Loucy (cell line): ENCODE data around the gene PLCD3.

ENCODE experiments used
- H2AFZ ChIP-seq: fragments of 200-600 bp; sonication (generic); 2 replicates; pipeline ENCODE4 v1.6.0; 2016; ENCODE audit warnings: antibody characterized with exemption, mild to moderate bottlenecking, low read length, moderate library complexity
- H3F3A ChIP-seq: fragments of 200-600 bp; 2 replicates; pipeline ENCODE4 v1.6.0; 2016; ENCODE audit warnings: antibody characterized with exemption, low read depth, mild to moderate bottlenecking
- H3K27me3 ChIP-seq: fragments of 200-600 bp; sonication (generic); 2 replicates; pipeline ENCODE4 v1.6.1; 2014; ENCODE audit warnings: low read length, mild to moderate bottlenecking; ENCODE audit not compliant: insufficient read depth, poor library complexity, severe bottlenecking
- H3K36me3 ChIP-seq: fragments of 200-600 bp; sonication (generic); 2 replicates; pipeline ENCODE4 v1.6.1; 2016; ENCODE audit warnings: low read length; ENCODE audit not compliant: insufficient read depth
- H3K4me1 ChIP-seq: fragments of 200-600 bp; sonication (generic); 2 replicates; pipeline ENCODE4 v1.5.1; 2014; ENCODE audit warnings: low read length, mild to moderate bottlenecking; ENCODE audit not compliant: insufficient read depth, poor library complexity, severe bottlenecking
- H3K4me2 ChIP-seq: fragments of 200-600 bp; sonication (generic); 2 replicates; pipeline ENCODE4 v1.6.0; 2014; ENCODE audit warnings: antibody characterized with exemption, low read length, low read depth, mild to moderate bottlenecking; ENCODE audit not compliant: poor library complexity, severe bottlenecking
- H3K4me3 ChIP-seq: fragments of 200-600 bp; sonication (generic); 2 replicates; pipeline ENCODE4 v1.5.1; 2014; ENCODE audit warnings: low read length, mild to moderate bottlenecking, mixed read lengths; ENCODE audit not compliant: poor library complexity, severe bottlenecking
- H3K79me2 ChIP-seq: fragments of 200-600 bp; sonication (generic); 2 replicates; pipeline ENCODE4 v1.6.1; 2014; ENCODE audit warnings: low read length; ENCODE audit not compliant: insufficient read depth
- H3K9ac ChIP-seq: fragments of 200-600 bp; sonication (generic); 2 replicates; pipeline ENCODE4 v1.6.0; 2014; ENCODE audit warnings: mild to moderate bottlenecking, low read depth, low read length, moderate library complexity; ENCODE audit not compliant: poor library complexity, severe bottlenecking
- H3K9me2 ChIP-seq: fragments of 200-600 bp; sonication (generic); replicated peaks from 2 replicates; pipeline ENCODE4 v1.6.1; 2016; ENCODE audit warnings: low read depth, low read length, mixed read lengths
- H3K9me3 ChIP-seq: fragments of 200-600 bp; sonication (generic); 2 replicates; pipeline ENCODE4 v1.6.1; 2014; ENCODE audit warnings: mild to moderate bottlenecking, antibody characterized with exemption, low read length, low read depth; ENCODE audit not compliant: insufficient read depth
- H4K20me1 ChIP-seq: fragments of 200-600 bp; sonication (generic); 2 replicates; pipeline ENCODE4 v1.6.0; 2014; ENCODE audit warnings: antibody characterized with exemption, low read length, mild to moderate bottlenecking; ENCODE audit not compliant: insufficient read depth, poor library complexity, severe bottlenecking
- EZH2phosphoT487 ChIP-seq: fragments of 200-600 bp; IDR thresholded peaks from 2 replicates; pipeline ENCODE4 v1.6.1; 2018; ENCODE audit warnings: antibody characterized with exemption, mild to moderate bottlenecking, moderate library complexity, borderline replicate concordance
- TF ChIP-seq, protein P1 (sequence below): fragments of 200-600 bp; sonication (generic); conservative IDR thresholded peaks from 2 replicates; pipeline ENCODE4 v1.5.1; 2014; ENCODE audit warnings: mild to moderate bottlenecking, antibody characterized with exemption, low read length

PLCD3 gene

GRCh38 chr17:45128989-45129388, 3.3 kb downstream of the PLCD3 start:
- Histone ChIP-seq H3K9me3 (no peaks in the 10 kb centered on the region), H3K79me2 (no peaks in the 10 kb centered on the region), H3K4me3 (no peak overlapping the region), H3K9ac (no peak overlapping the region), H3K36me3 (no peaks in the 10 kb centered on the region), H3F3A (no peaks in the 10 kb centered on the region), H3K4me2 (no peak overlapping the region), H4K20me1 (no peaks in the 10 kb centered on the region), H3K27me3 (no peaks in the 10 kb centered on the region), H2AFZ (no peak overlapping the region), H3K4me1 (peaks cover 15% of the 10 kb centered on the region), H3K9me2 (no peaks in the 10 kb centered on the region)
- TF ChIP-seq, protein P1, sequence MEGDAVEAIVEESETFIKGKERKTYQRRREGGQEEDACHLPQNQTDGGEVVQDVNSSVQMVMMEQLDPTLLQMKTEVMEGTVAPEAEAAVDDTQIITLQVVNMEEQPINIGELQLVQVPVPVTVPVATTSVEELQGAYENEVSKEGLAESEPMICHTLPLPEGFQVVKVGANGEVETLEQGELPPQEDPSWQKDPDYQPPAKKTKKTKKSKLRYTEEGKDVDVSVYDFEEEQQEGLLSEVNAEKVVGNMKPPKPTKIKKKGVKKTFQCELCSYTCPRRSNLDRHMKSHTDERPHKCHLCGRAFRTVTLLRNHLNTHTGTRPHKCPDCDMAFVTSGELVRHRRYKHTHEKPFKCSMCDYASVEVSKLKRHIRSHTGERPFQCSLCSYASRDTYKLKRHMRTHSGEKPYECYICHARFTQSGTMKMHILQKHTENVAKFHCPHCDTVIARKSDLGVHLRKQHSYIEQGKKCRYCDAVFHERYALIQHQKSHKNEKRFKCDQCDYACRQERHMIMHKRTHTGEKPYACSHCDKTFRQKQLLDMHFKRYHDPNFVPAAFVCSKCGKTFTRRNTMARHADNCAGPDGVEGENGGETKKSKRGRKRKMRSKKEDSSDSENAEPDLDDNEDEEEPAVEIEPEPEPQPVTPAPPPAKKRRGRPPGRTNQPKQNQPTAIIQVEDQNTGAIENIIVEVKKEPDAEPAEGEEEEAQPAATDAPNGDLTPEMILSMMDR: no peak
- TF ChIP-seq EZH2phosphoT487: no peak

DNA sequence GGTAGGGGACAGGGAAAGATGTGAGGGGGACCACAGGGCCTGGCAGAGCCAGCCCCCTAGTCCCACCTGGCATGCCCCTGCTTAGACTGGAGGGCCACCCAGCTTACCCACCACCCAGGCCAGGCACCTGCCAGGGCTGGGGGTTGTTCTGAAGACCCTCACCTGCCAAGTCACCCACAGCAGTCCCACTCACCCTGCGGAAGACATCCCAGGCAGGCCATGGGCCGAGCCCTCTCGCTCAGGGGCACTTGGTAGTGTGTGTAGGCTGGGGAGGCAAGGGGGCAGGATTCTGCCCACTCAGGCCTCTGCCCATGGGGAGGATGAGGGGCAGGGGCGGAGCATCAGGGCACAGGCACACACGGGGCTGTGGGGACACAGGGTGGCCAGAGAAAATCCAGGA, 4.0 kb downstream of the PLCD3 start:
- no peak overlapping the region for H3K4me2 ChIP-seq
- no peak overlapping the region for H3K9ac ChIP-seq
- H2AFZ ChIP-seq: no peak overlapping the region
- H3K9me2 ChIP-seq: no peaks in the 10 kb centered on the region
- H4K20me1 ChIP-seq: no peaks in the 10 kb centered on the region
- H3K9me3 ChIP-seq: no peaks in the 10 kb centered on the region
- TF ChIP-seq, protein P1: no peak
- TF ChIP-seq EZH2phosphoT487: no peak
- no peaks in the 10 kb centered on the region for H3K36me3 ChIP-seq
- H3K79me2 ChIP-seq: no peaks in the 10 kb centered on the region
- no peaks in the 10 kb centered on the region for H3K27me3 ChIP-seq
- no peaks in the 10 kb centered on the region for H3F3A ChIP-seq
- peaks cover 21% of the 10 kb centered on the region for H3K4me1 ChIP-seq
- H3K4me3 ChIP-seq: no peak overlapping the region

DNA sequence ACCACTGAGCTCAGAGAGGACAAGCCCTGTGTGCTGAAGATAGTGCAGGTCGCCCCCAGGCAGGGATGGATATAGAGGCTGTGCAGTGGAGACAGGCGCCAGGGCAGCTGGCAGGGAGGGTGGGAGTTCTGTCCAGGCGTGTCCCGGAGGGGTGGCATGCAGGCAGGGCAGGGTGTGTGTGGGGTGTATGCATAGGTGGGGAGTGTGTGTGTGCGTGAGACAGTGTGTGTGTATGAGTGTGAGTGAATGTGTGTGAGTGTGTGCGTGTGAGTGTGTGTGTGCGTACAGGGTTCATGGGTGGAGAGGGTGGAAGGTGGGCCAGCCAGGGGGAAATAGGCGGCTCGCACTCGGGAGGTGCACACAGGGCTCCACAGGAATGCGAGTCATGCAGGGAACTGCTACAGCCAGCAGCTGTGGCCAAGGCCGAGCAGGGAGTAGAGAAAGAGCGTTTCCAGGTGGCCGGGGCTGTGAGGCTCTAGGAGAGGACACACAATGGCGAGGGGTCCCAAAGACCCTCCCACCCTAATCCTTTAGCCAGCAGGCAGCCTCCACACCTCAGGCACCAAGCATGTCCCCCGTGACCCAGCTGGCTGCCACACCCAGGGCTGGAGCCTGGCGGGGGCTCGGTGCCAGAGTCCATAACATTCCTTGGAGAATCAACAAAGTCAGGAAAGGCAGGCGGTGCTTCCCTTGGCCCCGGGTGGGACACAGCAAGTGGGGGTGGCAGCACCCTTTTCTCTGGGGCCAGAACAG, 4.6 kb downstream of the PLCD3 start:
- H3F3A ChIP-seq: no peaks in the 10 kb centered on the region
- H4K20me1 ChIP-seq: no peaks in the 10 kb centered on the region
- H3K79me2 ChIP-seq: no peaks in the 10 kb centered on the region
- H3K27me3 ChIP-seq: no peaks in the 10 kb centered on the region
- H3K9ac ChIP-seq: no peak overlapping the region
- H3K9me3 ChIP-seq: no peaks in the 10 kb centered on the region
- no peak overlapping the region for H3K4me3 ChIP-seq
- H2AFZ ChIP-seq: no peak overlapping the region
- peaks cover 21% of the 10 kb centered on the region for H3K4me1 ChIP-seq
- H3K9me2 ChIP-seq: no peaks in the 10 kb centered on the region
- H3K36me3 ChIP-seq: no peaks in the 10 kb centered on the region
- no peak overlapping the region for H3K4me2 ChIP-seq
- TF ChIP-seq, protein P1: no peak
- no peak for TF ChIP-seq EZH2phosphoT487
